HepG2 (cell line): ENCODE results near the gene CTIF.

Experiments used
- CTCF ChIP-seq: sonication (generic); formaldehyde crosslinking; IDR thresholded peaks from 2 replicates; pipeline ENCODE4 v1.5.0; 2020; ENCODE audit warnings: mild to moderate bottlenecking, missing genetic modification reagents, moderate library complexity
- MTF1 ChIP-seq: sonication (generic); formaldehyde crosslinking; IDR thresholded peaks from 2 replicates; pipeline ENCODE4 v1.5.0; 2020; ENCODE audit warnings: missing genetic modification reagents
- NCOR1 ChIP-seq: fragments of 200-600 bp; sonication (generic); IDR thresholded peaks from 2 replicates; pipeline ENCODE4 v1.7.0; 2017; ENCODE audit warnings: antibody characterized with exemption, low read length, borderline replicate concordance
- ZNF570 ChIP-seq: sonication (generic); formaldehyde crosslinking; IDR thresholded peaks from 2 replicates; pipeline ENCODE4 v1.4.0; 2020; ENCODE audit warnings: mild to moderate bottlenecking, missing genetic modification reagents, borderline replicate concordance
- ZNF644 ChIP-seq: IDR thresholded peaks from 2 replicates; pipeline ENCODE4 v1.6.1; 2016; ENCODE audit warnings: low read depth
- ZNF670 ChIP-seq: sonication (generic); formaldehyde crosslinking; IDR thresholded peaks from 2 replicates; pipeline ENCODE4 v1.8.0; 2022; ENCODE audit warnings: mild to moderate bottlenecking, missing genetic modification reagents, borderline replicate concordance

- TF ChIP-seq CTCF (CRISPR knock-in tag) = no peak
- no peak for TF ChIP-seq ZNF644 (CRISPR knock-in tag)
- TF ChIP-seq MTF1 = no peak
- TF ChIP-seq ZNF570 (CRISPR knock-in tag) = no peak
- TF ChIP-seq ZNF670 = no peak
- no peak for TF ChIP-seq NCOR1
These were observed 3.8 kb downstream of the CTIF start for GRCh38 chr18:48542513-48543181.
